Adipocyte (in vitro differentiated cells): ENCODE measurements around the gene SYMPK.

ENCODE experiments used
- DNase-seq: peaks from one replicate; pipeline ENCODE4 v3.0.0-alpha.2; 2015; ENCODE audit warnings: low read depth
- H3K27me3 ChIP-seq: replicated peaks from 2 replicates; pipeline ENCODE4 v1.7.0; 2013; ENCODE audit warnings: mild to moderate bottlenecking, low read length, moderate library complexity; ENCODE audit not compliant: control insufficient read depth, insufficient read depth
- H3K36me3 ChIP-seq: 2 replicates; pipeline ENCODE4 v1.7.0; 2013; ENCODE audit warnings: low read length, mild to moderate bottlenecking, moderate library complexity; ENCODE audit not compliant: control insufficient read depth, insufficient read depth, severe bottlenecking
- H3K4me1 ChIP-seq: 2 replicates; pipeline ENCODE4 v1.7.0; 2013; ENCODE audit warnings: mild to moderate bottlenecking, low read length, moderate library complexity; ENCODE audit not compliant: control insufficient read depth, insufficient read depth
- H3K4me3 ChIP-seq: 2 replicates; pipeline ENCODE4 v1.7.0; 2013; ENCODE audit warnings: mild to moderate bottlenecking, low read length, moderate library complexity
- H3K9ac ChIP-seq: 2 replicates; pipeline ENCODE4 v1.7.0; 2013; ENCODE audit warnings: mild to moderate bottlenecking, low read length, moderate library complexity
- H3K9me3 ChIP-seq: 2 replicates; pipeline ENCODE4 v1.7.0; 2013; ENCODE audit warnings: mild to moderate bottlenecking, low read length, moderate library complexity; ENCODE audit not compliant: control insufficient read depth

SYMPK gene

DNA sequence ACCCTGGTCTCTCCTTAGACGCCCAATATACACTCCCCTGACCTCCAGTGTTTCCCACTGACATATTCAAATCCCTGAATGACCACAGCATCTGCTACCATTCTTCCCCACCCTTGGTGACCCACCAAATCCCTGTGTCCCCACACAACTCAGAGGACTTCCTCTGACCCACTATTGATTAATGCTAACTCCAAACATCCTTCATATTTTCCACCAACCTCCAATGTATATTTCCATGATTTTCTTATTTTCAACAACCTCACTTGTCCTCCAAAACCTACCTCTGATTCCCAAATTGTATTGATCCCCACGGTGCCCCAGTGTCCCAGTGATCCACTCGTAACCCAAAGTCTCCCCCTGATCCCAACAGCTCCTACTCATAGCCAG, 69.8 kb downstream of the SYMPK start:
- H3K4me3 ChIP-seq: peak overlapping the region; percentile 43
- no peaks in the 10 kb centered on the region for H3K27me3 ChIP-seq
- peaks cover 22% of the 10 kb centered on the region for H3K36me3 ChIP-seq
- H3K9me3 ChIP-seq: no peaks in the 10 kb centered on the region
- no peak for DNase-seq
- H3K4me1 ChIP-seq: peaks cover 11% of the 10 kb centered on the region
- no peak overlapping the region for H3K9ac ChIP-seq

GRCh38 chr19:45792470-45793177, 70.3 kb downstream of the SYMPK start, which contains the start of gene DMWD:
DMWD (minus strand) TSS chr19:45792845; CDS start chr19:45792756, 89 bp downstream.
- Histone ChIP-seq H3K4me1 (peaks cover 11% of the 10 kb centered on the region), H3K36me3 (peaks cover 23% of the 10 kb centered on the region), H3K9ac (peak within 1 kb of the TSS; percentile 95), H3K27me3 (no peaks in the 10 kb centered on the region), H3K9me3 (no peaks in the 10 kb centered on the region), H3K4me3 (peak within 1 kb of the TSS; percentile 93)
- peak; percentile 100 for DNase-seq

DNA sequence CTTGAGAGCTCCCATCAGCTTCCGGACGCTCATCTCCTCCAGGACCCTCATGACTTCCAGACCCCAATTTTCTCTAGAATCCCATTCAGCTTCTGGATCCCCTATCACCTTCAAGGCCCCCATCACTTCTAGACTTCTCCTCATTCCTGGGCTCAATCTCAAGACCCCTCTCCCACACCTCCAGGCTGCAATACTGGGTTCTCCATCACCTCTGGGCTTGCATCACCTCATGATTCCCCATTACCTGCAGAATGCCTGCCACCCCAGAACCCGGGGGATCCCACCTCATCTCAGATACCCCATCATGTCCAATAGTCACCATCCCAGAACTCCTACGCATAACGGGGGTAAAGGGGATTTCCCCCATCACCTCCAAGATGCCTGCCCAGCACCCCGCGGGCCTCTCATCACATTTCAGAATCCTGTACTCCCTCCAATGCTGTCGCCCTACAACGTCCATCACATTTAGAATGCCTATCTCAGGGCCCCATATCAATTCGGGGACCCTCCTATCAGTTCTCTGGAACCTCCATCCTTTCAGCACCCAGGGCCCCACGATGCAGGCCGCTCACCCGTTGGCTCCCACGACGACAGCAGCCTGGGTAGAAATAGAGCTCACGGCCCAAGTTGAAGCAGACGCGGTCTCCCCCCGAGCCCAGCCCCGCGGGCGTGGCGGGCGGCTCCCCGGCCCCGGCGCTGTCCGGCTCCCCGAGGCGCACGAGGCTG, 71.0 kb downstream of the SYMPK start:
- H3K4me3 ChIP-seq: peak overlapping the region; percentile 93
- H3K4me1 ChIP-seq: peaks cover 11% of the 10 kb centered on the region
- H3K9me3 ChIP-seq: no peaks in the 10 kb centered on the region
- H3K36me3 ChIP-seq: peaks cover 30% of the 10 kb centered on the region
- no peak for DNase-seq
- peak overlapping the region; percentile 95 for H3K9ac ChIP-seq
- H3K27me3 ChIP-seq: no peaks in the 10 kb centered on the region

- H3K36me3 ChIP-seq: peaks cover 40% of the 10 kb centered on the region
- H3K27me3 ChIP-seq: no peaks in the 10 kb centered on the region
- no peaks in the 10 kb centered on the region for H3K9me3 ChIP-seq
- H3K4me3 ChIP-seq: peak overlapping the region; percentile 93
- no peak for DNase-seq
- H3K4me1 ChIP-seq: peaks cover 11% of the 10 kb centered on the region
- no peak overlapping the region for H3K9ac ChIP-seq
These were observed 72.0 kb downstream of the SYMPK start for GRCh38 chr19:45790942-45791341.

DNA sequence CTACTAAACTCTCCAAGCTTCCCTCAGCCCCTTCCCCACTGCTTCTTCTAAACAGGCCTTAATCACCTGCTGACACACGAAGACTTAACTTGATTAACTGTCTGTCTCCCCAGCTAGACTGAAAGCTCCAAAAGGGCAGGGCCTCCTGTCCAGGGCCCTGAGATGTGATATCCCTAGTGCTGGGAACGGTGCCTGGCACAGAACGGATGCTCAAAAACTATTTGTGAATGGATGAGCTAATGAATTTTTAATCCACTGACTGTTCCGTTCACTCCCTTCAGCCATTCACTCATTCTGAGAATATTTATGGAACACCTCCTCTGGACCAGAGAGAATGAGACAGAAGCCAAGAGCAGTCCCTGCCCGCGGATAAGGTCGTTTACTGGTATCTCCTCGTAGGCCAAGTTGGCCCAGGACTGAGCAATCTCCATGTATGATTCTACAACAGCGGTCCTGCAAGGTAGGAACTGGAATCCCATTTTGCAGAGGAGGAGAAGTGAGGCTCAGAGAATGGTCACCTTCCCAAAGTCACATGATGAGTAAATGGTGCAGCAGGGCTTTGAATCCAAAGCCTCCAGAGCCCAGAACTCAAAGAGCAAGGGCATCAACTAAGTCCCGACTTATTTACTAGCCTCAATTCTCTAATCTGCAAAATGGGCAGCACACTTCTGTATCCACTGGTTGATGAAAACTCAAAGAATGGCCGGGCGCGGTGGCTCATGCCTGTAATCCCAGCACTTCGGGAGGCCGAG, 73.7 kb downstream of the SYMPK start:
- H3K36me3 ChIP-seq: peaks cover 47% of the 10 kb centered on the region
- peaks cover 17% of the 10 kb centered on the region for H3K4me1 ChIP-seq
- no peaks in the 10 kb centered on the region for H3K27me3 ChIP-seq
- no peaks in the 10 kb centered on the region for H3K9me3 ChIP-seq
- DNase-seq: no peak
- H3K4me3 ChIP-seq: no peak overlapping the region
- H3K9ac ChIP-seq: no peak overlapping the region

DNA sequence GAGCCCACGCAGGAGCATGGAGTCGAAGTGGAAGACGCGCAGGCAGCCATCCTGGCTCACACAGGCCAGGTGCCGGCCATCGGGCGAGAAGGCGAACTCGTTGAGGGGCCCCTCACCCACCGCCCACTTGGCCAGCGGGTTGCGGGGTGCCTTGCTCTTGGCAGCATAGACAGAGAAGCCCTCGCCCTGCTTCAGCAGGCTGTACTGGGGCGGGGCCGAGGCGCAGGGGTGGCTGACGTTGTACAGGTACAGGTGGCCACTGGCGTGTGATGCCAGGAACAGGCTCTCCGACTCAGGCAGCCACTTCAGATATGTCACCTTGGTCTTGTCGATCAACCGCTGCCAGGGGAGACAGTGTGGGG, 76.4 kb downstream of the SYMPK start:
- H3K36me3 ChIP-seq: peaks cover 47% of the 10 kb centered on the region
- H3K4me3 ChIP-seq: no peak overlapping the region
- no peak for DNase-seq
- H3K9ac ChIP-seq: no peak overlapping the region
- H3K27me3 ChIP-seq: no peaks in the 10 kb centered on the region
- H3K4me1 ChIP-seq: peaks cover 28% of the 10 kb centered on the region
- no peaks in the 10 kb centered on the region for H3K9me3 ChIP-seq

DNA sequence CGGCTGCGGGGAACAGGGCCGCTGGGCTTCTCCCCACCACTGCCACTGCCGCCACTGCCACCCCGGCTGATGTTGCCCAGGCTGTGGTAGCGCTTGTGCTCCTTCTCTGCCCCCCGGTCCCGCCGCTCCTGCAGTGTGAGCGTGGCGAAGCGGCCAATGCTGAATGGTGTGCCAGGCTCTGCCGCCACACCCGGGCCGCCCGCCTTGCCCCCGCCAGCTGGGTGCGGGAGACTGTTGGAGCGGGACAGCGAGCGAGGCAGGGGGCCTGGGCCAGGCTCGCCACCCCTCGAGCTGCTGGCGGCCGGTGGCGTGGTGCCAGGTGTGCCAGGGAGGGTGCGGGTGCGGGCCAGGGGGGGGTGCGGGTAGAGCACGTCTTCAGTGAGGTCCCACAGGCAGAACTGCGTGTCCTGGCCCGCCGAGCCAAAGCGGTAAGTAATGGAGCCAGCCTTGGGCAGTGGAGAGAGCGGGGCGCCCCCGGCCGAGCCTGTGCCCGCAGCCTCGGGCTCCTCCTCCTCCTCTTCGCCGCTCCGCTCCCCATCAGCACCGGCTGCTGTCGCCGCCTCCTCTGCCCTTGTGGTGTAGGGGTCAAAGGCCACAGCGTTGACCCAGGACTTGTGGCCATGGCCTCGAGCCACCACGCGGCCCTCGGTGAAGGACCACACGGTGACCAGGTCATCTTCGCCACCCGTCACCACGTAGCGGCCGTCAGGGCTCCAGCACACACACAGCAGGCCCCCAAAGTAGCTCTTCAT, 77.0 kb downstream of the SYMPK start:
- Histone ChIP-seq H3K4me1 (peaks cover 25% of the 10 kb centered on the region), H3K9me3 (no peaks in the 10 kb centered on the region), H3K9ac (peak overlapping the region; percentile 6), H3K36me3 (peaks cover 47% of the 10 kb centered on the region), H3K27me3 (no peaks in the 10 kb centered on the region), H3K4me3 (no peak overlapping the region)
- DNase-seq: no peak

GRCh38 chr19:45785097-45785496, 77.8 kb downstream of the SYMPK start:
- H3K4me3 ChIP-seq: no peak overlapping the region
- DNase-seq: no peak
- no peaks in the 10 kb centered on the region for H3K9me3 ChIP-seq
- H3K9ac ChIP-seq: peak overlapping the region; percentile 6
- peaks cover 41% of the 10 kb centered on the region for H3K36me3 ChIP-seq
- H3K27me3 ChIP-seq: no peaks in the 10 kb centered on the region
- peaks cover 32% of the 10 kb centered on the region for H3K4me1 ChIP-seq

GRCh38 chr19:45784096-45784495, 78.9 kb downstream of the SYMPK start:
- no peak for DNase-seq
- H3K4me1 ChIP-seq: peaks cover 36% of the 10 kb centered on the region
- H3K9me3 ChIP-seq: no peaks in the 10 kb centered on the region
- H3K27me3 ChIP-seq: no peaks in the 10 kb centered on the region
- peaks cover 39% of the 10 kb centered on the region for H3K36me3 ChIP-seq
- peak overlapping the region; percentile 96 for H3K9ac ChIP-seq
- no peak overlapping the region for H3K4me3 ChIP-seq

GRCh38 chr19:45782820-45783785, 79.8 kb downstream of the SYMPK start:
- peak; percentile 94 for DNase-seq
- Histone ChIP-seq H3K9me3 (no peaks in the 10 kb centered on the region), H3K27me3 (no peaks in the 10 kb centered on the region), H3K4me1 (peaks cover 36% of the 10 kb centered on the region), H3K4me3 (peak overlapping the region; percentile 88), H3K36me3 (peaks cover 39% of the 10 kb centered on the region), H3K9ac (peak overlapping the region; percentile 96)
